Fibroblast of skin of abdomen (primary cell): Measurements from ENCODE around the gene ACKR3.

Source experiments
- DNase-seq: peaks from one replicate; pipeline ENCODE4 v3.0.0-alpha.2; 2013

ACKR3 gene

GRCh38 chr2:236631856-236632291 lies 62.2 kb downstream of the ACKR3 start:
- no peak for DNase-seq
